Activated CD4-positive, alpha-beta T cell treated with anti-CD3 and anti-CD28 coated beads, Interleukin-2, Interleukin-6, amounts not matched to agents 100 ng/mL and 50 ng/mL, durations not matched to agents 16 hours and 8 hours (primary cell): ENCODE results near the gene CASQ2.
A peak's percentile ranks its signal among the peaks of the same experiment; 100 is the strongest.

Source experiments
- DNase-seq: peaks from one replicate; pipeline ENCODE4 v3.0.0-alpha.2; 2020

CASQ2 gene

DNA sequence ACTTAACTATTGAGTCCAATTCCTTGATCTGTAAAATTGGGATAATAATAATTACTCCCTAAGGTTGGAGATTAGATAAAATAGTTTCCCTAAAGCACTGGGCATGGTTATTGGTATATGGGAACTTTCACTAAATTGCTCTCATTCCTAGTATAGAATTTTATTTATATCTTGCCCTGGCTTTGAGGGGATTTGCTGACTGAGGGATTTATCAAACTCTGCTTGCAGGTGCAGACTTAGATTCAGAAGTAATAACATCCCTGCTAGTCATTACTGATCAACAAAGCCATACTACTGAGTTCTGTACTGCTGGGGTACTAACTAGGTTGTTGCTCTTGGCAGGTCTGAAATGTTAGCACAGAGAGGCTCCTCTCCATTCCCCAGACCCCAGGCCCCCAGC, 41.9 kb downstream of the CASQ2 start:
- DNase-seq, result no peak

GRCh38 chr1:115726161-115726560, 42.4 kb downstream of the CASQ2 start:
- no peak for DNase-seq

DNA sequence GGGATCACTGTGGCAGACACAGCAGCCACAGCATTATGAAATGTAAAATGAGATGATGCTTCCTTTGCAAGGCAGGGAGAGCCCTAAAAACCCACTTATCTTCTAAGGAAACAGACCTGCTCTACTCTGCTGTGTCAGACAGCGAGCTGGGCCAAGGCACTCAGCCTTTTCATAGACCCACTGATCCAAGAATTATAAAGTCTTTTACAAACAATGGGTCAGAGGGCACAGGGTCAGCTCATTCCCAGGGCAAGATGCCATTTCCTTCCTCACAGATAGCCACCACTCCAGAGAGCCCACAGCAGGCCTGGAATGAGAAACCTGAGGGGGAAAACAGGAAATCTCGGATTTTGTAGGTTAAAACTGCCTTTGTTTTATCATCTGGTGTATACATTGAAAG, 42.9 kb downstream of the CASQ2 start:
- no peak for DNase-seq

GRCh38 chr1:115723756-115724155, 44.8 kb downstream of the CASQ2 start:
- DNase-seq, result no peak

DNA sequence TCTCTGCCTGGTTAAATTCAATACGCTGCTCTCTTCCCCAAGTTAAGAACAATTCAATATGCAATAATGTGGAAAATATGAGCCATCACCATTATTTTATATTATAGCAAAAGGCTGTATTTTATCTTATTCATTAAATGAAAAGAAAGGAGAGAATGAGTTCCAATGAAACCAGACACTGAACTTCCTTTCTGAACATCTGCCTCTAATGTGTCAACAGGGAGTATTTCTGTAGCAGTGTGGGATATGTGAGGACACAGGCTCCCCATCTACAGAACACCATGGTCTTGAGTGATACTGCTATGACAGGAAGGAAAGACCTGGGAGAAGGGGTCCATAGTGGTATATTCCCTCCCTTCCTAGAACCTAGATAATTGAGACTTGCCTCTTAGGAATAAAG, 46.3 kb downstream of the CASQ2 start:
- DNase-seq, result no peak

- DNase-seq, result no peak
Observed at GRCh38 chr1:115719285-115719684, 49.2 kb downstream of the CASQ2 start.

DNA sequence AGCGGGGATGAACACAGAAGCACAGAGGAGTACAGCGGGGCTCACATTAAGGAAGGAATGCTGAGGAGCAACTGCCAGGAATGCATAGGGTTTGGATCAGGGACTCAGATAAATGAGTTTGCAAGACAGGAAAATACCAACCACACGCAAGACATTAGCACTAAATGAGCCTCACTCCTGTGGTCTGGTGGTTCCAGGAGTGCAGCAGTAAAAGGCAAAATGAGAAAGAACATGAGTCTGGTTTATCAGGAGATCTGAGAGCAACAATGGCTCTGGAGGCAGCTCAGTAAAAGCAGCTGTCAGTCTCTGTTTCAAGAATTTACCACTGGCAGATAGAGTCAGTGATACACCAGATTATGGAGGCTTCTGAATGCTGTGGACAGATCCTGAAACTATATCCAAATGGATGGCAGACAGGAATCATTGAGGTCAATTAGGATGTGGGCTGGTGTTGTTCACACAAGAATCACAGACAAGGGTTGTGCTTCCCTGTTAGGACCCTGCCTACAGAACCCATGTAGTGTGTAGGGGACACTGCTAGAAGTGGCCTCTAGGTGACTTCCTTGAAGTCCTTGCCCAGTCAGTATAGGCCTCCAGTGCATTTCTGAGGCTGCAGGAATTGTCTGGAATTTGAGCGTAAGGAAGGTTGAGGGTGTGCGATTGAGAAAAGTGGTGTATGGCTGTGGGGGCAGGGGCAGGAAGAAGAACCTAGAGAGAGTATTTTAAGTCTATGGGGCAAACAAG, 50.3 kb downstream of the CASQ2 start:
- DNase-seq, result no peak

DNA sequence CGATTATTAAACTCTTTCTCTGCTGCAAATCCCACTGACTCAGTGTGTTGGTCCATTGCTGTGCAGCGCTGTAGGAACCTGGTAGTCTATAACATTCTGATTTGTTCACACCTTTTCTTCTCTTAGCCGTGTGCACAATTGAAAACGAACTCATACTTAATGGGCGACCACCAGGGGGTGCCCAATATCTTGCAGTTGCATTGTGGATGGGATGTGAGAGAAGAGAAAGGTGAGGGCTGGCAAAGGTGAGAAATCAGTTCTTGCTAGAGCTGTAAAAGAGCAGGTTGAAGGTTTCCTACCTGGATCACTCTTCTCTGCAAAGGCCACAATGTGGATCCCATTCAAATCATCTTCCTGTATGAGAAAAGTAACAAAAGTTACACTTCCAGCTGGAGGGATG, 51.0 kb downstream of the CASQ2 start:
- DNase-seq, result peak; percentile 34

GRCh38 chr1:115714572-115715141, 53.9 kb downstream of the CASQ2 start:
- no peak for DNase-seq

- DNase-seq, result no peak
Observed at GRCh38 chr1:115713906-115714305, 54.6 kb downstream of the CASQ2 start.

DNA sequence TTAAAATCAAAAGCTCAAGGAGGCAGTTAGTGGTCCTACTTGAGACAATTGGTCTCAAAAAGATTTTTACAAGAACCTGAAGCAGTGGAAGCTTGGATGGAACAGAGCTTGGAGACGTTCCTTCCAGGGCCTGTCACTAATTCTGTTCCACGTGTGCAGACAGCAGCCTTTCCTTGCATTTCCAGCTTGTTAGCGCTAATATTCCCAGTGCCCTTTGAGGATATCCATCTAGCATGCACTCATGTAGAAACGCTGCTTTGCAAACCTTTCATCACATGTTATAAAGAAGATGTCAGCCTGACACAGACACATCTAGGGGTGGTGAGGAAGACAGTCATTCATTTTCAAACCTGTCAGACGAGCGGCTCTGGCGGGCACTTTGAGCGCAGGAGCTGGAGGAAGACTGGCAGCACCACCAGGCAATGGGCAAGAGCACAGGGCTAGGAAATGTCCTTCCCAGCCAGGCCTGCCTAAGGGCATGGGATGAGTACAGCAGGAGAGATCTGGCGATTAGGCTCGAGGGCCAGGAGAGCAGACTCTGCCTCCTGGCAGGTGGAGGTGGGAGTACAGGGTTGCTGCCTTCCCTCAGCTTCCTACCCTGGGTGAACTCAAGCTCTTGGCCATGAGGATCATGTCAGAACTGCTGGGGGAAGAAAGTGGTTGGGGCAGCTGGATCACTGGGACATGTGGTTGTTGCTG, 55.5 kb downstream of the CASQ2 start:
- no peak for DNase-seq

GRCh38 chr1:115710859-115711624, 57.5 kb downstream of the CASQ2 start:
- DNase-seq, result peak; percentile 6

- DNase-seq, result peak; percentile 22
Observed at GRCh38 chr1:115706587-115707425, 61.7 kb downstream of the CASQ2 start.

GRCh38 chr1:115705963-115706362, 62.6 kb downstream of the CASQ2 start:
- DNase-seq, result no peak

DNA sequence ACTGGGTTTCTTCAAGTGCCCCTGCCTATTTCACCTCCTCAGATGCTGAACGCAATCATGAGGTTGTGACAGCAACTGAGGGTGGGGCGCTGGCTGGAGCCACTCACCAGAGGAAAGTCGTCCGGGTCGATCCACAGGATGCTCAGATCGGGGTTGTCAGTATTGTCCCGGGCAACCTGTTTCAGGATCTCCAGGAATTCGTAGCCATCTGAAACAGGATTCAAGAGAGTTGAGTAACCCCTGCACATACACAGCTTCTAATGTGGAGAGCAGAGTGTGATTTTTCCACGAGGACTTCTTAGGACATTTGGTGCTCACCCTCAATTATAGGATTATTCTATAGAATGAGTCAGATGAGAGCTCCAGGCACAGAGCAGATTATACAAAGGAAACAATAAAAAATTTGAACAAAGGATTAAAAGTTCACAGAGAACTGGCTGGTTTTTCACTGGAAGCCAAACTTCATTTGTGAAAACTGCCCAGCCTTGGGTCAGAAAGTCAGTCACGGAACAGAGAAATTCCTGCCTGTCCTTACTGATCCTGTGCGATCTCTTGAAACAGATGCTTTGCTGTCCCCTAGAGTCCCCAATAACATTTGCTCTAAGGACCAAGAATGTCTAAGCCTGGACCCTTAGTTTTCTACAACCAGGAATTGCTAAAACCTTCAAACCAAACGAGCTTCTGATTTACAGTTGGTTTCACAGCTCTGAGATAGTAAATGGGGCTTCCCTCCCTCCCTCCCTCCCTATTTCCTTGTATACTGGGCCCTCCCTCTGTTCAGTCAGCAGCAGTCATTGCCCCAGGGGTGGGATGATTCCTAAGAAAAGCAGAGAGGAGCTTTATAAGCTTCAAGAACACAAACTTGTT, 63.2 kb downstream of the CASQ2 start:
- DNase-seq, result no peak

DNA sequence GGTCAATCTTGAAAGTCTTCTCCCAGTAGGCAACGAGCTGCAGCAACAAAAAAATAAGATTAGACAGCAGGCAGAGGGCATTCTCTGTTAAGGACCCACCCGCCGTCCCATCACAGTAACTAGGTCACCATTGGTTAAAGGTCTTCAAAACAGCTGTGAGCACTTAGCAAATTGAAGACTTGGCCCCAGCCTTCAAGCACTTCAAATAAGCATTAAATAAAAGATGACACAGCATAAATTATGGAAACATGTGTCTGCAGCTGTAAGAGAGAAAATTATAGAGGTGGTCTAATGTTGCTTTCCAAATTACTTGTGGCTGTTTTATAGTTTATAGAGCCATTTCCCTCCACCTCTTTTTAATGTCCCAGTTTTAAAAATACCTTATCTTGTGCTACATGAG, 65.6 kb downstream of the CASQ2 start:
- DNase-seq, result no peak

DNA sequence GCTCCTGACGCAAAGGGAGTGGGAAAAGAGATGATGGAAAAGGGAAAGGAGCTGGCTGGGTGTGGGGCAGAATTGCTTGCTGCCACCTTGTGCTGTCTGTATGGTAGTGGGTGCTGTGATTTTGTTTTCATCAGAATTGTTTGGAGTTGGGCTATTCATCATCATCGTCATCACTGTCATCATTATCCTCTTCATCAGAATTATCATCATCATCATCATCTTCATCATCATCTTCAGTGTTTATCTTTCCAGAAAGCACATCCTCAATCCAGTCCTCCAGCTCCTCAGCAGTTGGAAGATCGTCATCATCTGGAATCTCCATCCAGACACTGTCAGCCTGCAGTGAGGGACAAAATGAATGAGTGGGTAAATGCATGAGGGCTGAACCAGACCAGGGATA, 67.4 kb downstream of the CASQ2 start:
- DNase-seq, result no peak

- DNase-seq, result no peak
Observed at GRCh38 chr1:115697619-115698018, 70.9 kb downstream of the CASQ2 start.

GRCh38 chr1:115694805-115695204, 73.7 kb downstream of the CASQ2 start:
- no peak for DNase-seq

- DNase-seq, result no peak
Observed at GRCh38 chr1:115692224-115692623, 76.3 kb downstream of the CASQ2 start.

GRCh38 chr1:115690972-115691371, 77.5 kb downstream of the CASQ2 start:
- no peak for DNase-seq

GRCh38 chr1:115687744-115688143, 80.8 kb downstream of the CASQ2 start:
- DNase-seq, result no peak
